Prostate gland (tissue), 2 donors: ENCODE results near the gene FOXK2. TPM values are rescaled to one million over a fixed set of nuclear protein-coding genes. Genes with fewer than 3 reads are reported as not detected.

Experiments
- DNase-seq: peaks from one replicate; pipeline ENCODE4 v3.0.0-alpha.2; 2019; ENCODE audit warnings: low spot score
- H3K27ac ChIP-seq, 2 donors: fragments of 200-600 bp; sonication (generic); 2 replicates each; pipeline ENCODE4 v1.5.1; 2017 to 2019
- H3K27me3 ChIP-seq: fragments of 200-600 bp; sonication (generic); replicated peaks from 2 replicates; pipeline ENCODE4 v1.5.1; 2019; ENCODE audit not compliant: insufficient read depth
- H3K36me3 ChIP-seq, 2 donors: fragments of 200-600 bp; sonication (generic); 1 replicate in 1 of 2; 2 replicates in 1 of 2; pipeline versions ENCODE4 v1.5.1 to v1.8.1; 2017 to 2019
- H3K4me1 ChIP-seq: fragments of 200-600 bp; sonication (generic); replicated peaks from 2 replicates; pipeline ENCODE4 v1.5.1; 2019
- H3K4me3 ChIP-seq, 2 donors: fragments of 200-600 bp; sonication (generic); 2 replicates each; pipeline ENCODE4 v1.5.1; 2017 to 2019
- H3K9me3 ChIP-seq: fragments of 200-600 bp; sonication (generic); 2 replicates; pipeline ENCODE4 v1.5.1; 2017
- POLR2A ChIP-seq: fragments of 450-650 bp; IDR thresholded peaks from one replicate; pipeline ENCODE4 v1.6.1; 2016; ENCODE audit warnings: antibody characterized with exemption, mild to moderate bottlenecking
- POLR2AphosphoS5 ChIP-seq: sonication (generic); formaldehyde crosslinking; IDR thresholded peaks from one replicate; pipeline ENCODE4 v1.6.1; 2017; ENCODE audit warnings: antibody characterized with exemption
- WGBS: methylation state at CpG from one replicate; pipeline ENCODE4 v1.1.5; 2018; 5-methylcytosine and 5-hydroxymethylcytosine counted together
- intact Hi-C: fragments of 100-400 bp; cut with DNase I; formaldehyde crosslinking; loops from one replicate; pipeline ENCODE4 v1.14.2; 2022
- total RNA-seq, 2 donors: library from RNA; depleted of rRNA; stranded (reverse); fragments of >200 nt; gene quantifications; one replicate each; pipeline ENCODE4 v1.1.0, GENCODE V29; 2016
- TF ChIP-seq, protein P1 (sequence below), 4 experiments: fragments of 200-600 bp in 2 of 4; fragments of 450-650 bp in 2 of 4; sonication (generic) in 2 of 4; IDR thresholded peaks; 1 replicate in 3 of 4; 2 replicates in 1 of 4; pipeline ENCODE4 v1.5.1; 2016 to 2019; ENCODE audit warnings: antibody characterized with exemption in 4 of 4, mild to moderate bottlenecking in 2 of 4, moderate library complexity in 2 of 4

FOXK2 gene
- total RNA-seq, 2 donors from 2014 or later = 47.9 to 85.5 TPM

DNA sequence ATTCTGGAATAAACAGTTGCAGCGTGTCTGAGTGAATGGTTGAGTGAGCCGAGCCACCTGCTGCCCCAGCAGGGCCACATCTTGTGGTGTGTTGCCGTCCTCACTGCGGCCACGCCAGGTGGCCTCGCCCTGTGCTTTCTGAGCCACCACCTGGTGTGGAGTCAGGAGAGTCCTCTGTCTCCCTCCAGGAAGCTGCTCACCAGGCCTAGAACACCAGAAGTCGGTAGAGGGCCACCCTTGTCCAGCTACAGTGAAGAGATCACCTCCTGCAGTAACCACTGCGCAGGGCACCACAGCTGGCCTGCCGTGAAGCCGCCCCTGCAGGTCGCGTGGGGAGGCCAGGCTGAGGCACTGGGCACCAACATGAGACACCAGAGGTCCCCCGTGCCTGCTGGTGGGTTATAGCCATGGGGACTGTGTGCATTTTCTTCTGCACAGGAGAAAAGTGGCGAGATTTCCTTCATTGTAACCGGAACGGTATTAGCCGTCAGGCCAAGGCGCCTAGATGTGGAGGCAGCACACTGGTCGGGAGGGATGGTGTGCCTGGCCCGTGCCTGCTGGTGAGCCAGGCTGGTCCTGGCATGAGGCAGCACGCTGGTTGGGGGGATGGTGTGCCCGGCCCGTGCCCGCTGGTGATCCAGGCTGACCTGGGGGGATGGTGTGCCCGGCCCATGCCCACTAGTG is 28.9 kb upstream of the FOXK2 start:
- H3K4me1 ChIP-seq = no peaks in the 10 kb centered on the region
- 85% methylated on average over 23 of the region's 25 CpGs for WGBS
- H3K27me3 ChIP-seq = no peaks in the 10 kb centered on the region
- H3K9me3 ChIP-seq = no peaks in the 10 kb centered on the region
- intact Hi-C loops = no loop called here
- no peak for DNase-seq
- H3K27ac ChIP-seq = no peak overlapping the region
- TF ChIP-seq POLR2A = no peak
- no peak for TF ChIP-seq POLR2AphosphoS5
- peaks cover 0 to 7% of the 10 kb centered on the region in 2 donors for H3K36me3 ChIP-seq
- no peak overlapping the region for H3K4me3 ChIP-seq

- Histone ChIP-seq H3K9me3 (no peaks in the 10 kb centered on the region), H3K4me3 (no peak overlapping the region), H3K27me3 (no peaks in the 10 kb centered on the region), H3K27ac (no peak overlapping the region), H3K36me3 (peaks cover 0 to 2% of the 10 kb centered on the region in 2 donors), H3K4me1 (no peaks in the 10 kb centered on the region)
- intact Hi-C loops = no loop called here
- WGBS = 91% methylated on average over 10 of the region's 10 CpGs
- TF ChIP-seq POLR2AphosphoS5 (no peak), POLR2A (no peak)
- TF ChIP-seq, protein P1, sequence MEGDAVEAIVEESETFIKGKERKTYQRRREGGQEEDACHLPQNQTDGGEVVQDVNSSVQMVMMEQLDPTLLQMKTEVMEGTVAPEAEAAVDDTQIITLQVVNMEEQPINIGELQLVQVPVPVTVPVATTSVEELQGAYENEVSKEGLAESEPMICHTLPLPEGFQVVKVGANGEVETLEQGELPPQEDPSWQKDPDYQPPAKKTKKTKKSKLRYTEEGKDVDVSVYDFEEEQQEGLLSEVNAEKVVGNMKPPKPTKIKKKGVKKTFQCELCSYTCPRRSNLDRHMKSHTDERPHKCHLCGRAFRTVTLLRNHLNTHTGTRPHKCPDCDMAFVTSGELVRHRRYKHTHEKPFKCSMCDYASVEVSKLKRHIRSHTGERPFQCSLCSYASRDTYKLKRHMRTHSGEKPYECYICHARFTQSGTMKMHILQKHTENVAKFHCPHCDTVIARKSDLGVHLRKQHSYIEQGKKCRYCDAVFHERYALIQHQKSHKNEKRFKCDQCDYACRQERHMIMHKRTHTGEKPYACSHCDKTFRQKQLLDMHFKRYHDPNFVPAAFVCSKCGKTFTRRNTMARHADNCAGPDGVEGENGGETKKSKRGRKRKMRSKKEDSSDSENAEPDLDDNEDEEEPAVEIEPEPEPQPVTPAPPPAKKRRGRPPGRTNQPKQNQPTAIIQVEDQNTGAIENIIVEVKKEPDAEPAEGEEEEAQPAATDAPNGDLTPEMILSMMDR (IDR thresholded peaks at IDR 0.05) = no peak
- DNase-seq = no peak
Measured at GRCh38 chr17:82491196-82491530, 28.4 kb upstream of the FOXK2 start.

DNA sequence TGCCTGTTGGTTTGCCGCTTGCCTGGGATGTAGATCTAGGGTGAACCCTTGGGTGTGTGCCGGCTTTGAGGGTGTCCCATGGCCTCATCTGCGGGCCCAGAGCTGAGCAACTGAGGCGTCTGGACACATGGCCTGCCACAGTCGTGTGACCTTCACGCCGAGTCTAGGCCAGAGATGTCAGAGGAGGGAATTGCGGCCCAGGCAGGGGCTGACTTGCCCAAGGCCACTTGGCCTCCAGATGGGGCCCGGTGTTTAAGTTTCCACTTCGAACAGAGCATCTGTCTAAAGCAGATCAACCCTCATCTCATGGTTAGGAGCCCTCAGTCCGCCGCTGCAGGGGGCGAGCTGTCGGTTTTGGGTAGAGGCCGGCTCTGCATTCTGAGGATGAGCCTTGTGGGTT is 28.0 kb upstream of the FOXK2 start:
- WGBS = 90% methylated on average over 14 of the region's 15 CpGs
- TF ChIP-seq, protein P1 (IDR thresholded peaks at IDR 0.05) = no peak
- TF ChIP-seq POLR2A = no peak
- no peak for TF ChIP-seq POLR2AphosphoS5
- intact Hi-C loops = no loop called here
- Histone ChIP-seq H3K27ac (no peak overlapping the region), H3K27me3 (no peaks in the 10 kb centered on the region), H3K4me1 (no peaks in the 10 kb centered on the region), H3K9me3 (no peaks in the 10 kb centered on the region), H3K4me3 (no peak overlapping the region), H3K36me3 (peaks cover 0 to 2% of the 10 kb centered on the region in 2 donors)
- DNase-seq = no peak

DNA sequence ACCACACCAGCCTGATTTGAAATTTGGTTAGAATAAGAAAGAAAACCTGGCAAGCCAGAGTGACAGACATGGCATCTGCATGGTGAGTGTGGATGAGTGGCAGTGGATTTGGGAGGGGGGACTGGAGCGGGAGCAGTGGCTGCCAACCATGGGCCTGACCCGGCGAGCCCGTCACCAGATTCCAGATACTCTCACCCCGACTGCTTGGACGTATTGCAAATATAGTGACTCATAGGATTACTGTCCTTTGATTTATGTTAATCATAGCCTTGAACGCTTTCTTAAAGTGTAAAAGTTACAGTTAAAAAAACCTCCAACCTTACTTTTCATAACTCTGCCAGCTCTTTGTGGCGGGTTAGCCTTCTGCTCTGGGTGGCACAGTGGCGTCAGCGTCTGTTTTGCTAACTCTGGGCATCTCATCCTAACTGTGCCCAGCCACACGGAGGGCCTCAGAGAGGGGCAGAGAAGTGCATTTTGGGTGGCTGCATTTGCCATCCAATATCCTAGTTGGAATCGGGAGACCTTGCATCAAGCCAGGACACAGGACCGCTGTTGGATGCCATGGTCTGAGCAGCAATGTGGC is 26.8 kb upstream of the FOXK2 start:
- intact Hi-C loops = no loop called here
- TF ChIP-seq POLR2A (no peak), POLR2AphosphoS5 (no peak)
- TF ChIP-seq, protein P1 (IDR thresholded peaks at IDR 0.05) = no peak
- DNase-seq = no peak
- H3K4me3 ChIP-seq = no peak overlapping the region
- H3K4me1 ChIP-seq = no peaks in the 10 kb centered on the region
- H3K27me3 ChIP-seq = no peaks in the 10 kb centered on the region
- H3K9me3 ChIP-seq = no peaks in the 10 kb centered on the region
- no peak overlapping the region for H3K27ac ChIP-seq
- H3K36me3 ChIP-seq = peaks cover 0 to 2% of the 10 kb centered on the region in 2 donors
- WGBS = 41% methylated on average over 13 of the region's 13 CpGs

- no peak for DNase-seq
- Histone ChIP-seq H3K4me1 (no peaks in the 10 kb centered on the region), H3K27me3 (no peaks in the 10 kb centered on the region), H3K36me3 (no peaks in the 10 kb centered on the region), H3K9me3 (no peaks in the 10 kb centered on the region), H3K27ac (no peak overlapping the region), H3K4me3 (no peak overlapping the region)
- WGBS = 82% methylated on average over 12 of the region's 12 CpGs
- TF ChIP-seq, protein P1 (IDR thresholded peaks at IDR 0.05) = no peak
- TF ChIP-seq POLR2A (no peak), POLR2AphosphoS5 (no peak)
- intact Hi-C loops = no loop called here
Measured at GRCh38 chr17:82493226-82493781, 26.2 kb upstream of the FOXK2 start.
